SH-SY5Y (cell line): ENCODE measurements around the gene RAI1.

ENCODE experiments used
- GATA2 ChIP-seq: IDR thresholded peaks from 2 replicates; pipeline ENCODE4 v1.6.1; 2011; ENCODE audit warnings: mild to moderate bottlenecking, low read depth, low read length
- GATA3 ChIP-seq: IDR thresholded peaks from 2 replicates; pipeline ENCODE4 v1.6.1; 2011; ENCODE audit warnings: low read depth, mild to moderate bottlenecking, low read length, moderate library complexity

DNA sequence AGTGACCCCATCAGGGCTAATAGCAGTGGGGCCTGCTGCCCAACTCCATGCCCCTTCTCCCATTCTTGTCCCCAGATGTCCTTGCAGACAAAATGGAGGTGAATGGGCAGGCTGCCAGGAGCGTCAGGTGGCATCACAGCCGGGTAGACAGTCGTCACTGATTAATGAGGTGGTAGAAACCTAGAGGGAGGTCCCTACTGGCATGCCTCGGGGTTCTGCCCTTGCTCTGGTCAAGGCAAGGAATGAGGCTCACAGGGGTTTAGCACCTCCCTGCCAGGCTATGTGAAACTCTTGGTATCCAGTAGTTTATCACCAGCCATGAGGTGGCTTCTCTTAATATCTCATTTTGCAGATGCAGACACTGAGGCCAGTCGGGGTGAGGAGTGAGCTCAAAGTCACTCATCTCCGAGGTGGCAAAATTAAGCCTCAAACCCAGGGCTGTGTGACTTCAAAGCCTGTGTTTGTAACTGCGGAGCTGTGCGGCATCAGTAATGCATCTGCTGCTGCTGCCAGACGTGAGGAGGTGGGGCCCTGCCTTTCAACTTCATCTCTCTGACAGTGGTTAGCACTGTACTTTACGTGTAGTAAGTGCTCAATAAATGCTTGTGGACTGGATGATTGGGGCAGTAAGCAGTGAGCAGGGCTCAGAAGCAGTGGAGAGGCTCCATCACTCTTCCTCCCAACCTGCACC lies 21.3 kb downstream of the RAI1 start:
- TF ChIP-seq GATA2 (no peak), GATA3 (no peak)
